COR-L47 (cell line): ENCODE measurements around the gene ZBTB7C.

Experiments
- DNase-seq: peaks from one replicate; lab custom pipeline; 2025; lab: John Stamatoyannopoulos, UW

ZBTB7C gene

GRCh38 chr18:48188609-48189008, 220.6 kb downstream of the ZBTB7C start:
- no peak for DNase-seq

- no peak for DNase-seq
Measured at GRCh38 chr18:48186861-48187260, 222.3 kb downstream of the ZBTB7C start.

DNA sequence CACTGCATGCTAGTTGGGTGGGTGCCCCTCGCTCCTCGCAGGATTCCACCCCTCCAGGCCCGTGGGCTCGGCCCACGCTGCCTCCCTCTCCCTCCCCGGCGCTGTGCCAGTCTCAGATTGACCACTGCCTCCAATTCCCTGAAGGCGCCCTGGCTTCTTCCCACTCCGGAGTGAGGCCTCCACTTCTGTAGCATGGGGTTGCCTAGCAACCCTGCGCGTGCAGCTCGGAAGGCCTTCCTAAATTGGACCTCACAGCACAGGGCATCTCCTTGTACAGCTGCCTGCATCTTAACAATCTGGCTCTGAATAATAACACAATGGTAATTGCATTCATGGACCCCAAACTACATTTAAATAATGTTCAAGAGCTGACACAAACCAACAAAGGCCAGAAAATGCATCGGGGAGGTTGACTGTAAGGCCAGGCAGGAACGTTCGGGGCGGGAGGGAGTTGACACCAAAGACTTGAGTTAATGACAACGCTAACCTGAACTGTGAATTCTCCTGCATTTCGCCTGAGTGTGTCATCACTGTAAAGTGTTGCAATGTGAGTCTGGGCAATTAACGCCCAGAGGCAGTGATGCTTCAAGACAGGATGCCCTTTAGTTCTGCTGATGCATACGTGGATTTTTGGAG, 222.9 kb downstream of the ZBTB7C start:
- DNase-seq: peak; percentile 36

GRCh38 chr18:48184118-48184517, 225.1 kb downstream of the ZBTB7C start:
- no peak for DNase-seq

DNA sequence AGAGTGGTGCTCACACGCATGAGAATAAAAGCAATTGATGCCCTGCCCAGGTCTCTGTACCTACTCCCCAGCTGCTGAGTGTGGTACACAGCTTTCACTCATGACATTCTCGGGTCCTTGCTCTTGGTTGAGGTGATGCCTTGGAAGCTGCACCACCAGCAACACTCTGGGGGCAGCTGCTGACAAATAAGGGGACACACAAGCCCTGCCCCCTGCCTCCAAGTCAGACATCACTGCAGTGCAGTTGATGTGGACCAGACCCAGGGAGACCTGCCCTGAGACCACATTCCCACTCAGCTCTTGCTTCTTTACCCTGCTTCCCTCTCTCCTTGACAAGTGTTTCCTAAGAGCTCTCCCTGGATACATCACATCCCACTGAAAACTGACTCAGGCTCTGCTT, 225.6 kb downstream of the ZBTB7C start:
- no peak for DNase-seq

- DNase-seq: no peak
Measured at GRCh38 chr18:48182779-48183178, 226.4 kb downstream of the ZBTB7C start.

GRCh38 chr18:48181857-48182256, 227.3 kb downstream of the ZBTB7C start:
- DNase-seq: no peak

DNA sequence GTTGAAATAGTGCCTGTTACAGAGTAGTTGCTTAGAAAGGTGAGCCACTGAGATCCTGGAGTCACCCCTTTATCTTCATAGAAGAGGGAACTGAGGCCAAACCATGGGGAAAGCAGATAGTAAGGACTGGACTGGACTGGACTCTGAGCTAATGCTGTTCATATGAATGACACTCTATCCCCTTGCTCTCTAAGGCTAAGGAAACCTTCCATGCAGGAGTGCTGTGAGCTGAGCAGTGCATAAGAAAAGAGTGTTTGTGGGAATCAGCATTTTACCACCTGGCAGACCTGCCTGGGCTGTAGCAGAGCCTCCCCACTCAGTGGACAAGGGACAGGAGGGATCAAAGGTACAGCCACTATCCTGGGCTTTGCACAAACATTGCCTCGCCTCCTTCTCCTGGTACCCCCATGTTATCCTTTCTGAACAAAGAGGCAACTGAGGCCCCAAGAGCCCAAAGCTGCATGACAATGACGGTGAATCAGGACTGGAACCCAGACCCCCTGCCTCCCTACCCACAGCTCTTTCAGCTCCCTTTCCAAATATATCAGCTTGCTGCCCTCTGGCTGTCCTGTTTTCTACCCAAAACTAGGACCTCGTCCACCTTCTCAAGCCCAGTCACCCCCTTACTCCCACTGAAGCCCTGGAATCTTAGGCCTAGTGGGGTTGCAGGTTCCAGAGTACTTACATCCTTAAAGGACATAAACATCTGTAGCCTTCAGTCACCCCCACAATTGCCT, 227.9 kb downstream of the ZBTB7C start:
- no peak for DNase-seq

GRCh38 chr18:48179666-48180065, 229.5 kb downstream of the ZBTB7C start:
- no peak for DNase-seq

DNA sequence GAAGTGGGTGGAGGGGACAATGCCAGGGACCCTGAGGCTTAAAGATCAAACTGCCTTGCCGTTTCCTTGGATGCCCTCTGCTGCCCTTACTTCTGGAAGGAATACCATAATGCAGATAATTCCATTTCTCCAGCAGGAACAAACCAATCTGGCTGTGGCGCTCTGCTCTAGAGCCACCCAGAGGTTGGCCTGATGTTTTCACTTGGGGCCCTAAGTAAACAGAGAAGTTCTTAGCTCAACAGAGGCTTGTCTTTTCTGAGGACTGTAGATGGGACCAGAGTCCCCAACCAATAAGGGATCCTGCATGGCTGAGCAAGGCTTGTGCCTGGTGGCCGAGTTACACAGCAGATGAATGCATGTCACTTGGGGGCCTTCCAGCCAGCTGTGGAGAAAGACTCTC, 230.2 kb downstream of the ZBTB7C start:
- DNase-seq: no peak

GRCh38 chr18:48176909-48177308, 232.3 kb downstream of the ZBTB7C start:
- DNase-seq: no peak

DNA sequence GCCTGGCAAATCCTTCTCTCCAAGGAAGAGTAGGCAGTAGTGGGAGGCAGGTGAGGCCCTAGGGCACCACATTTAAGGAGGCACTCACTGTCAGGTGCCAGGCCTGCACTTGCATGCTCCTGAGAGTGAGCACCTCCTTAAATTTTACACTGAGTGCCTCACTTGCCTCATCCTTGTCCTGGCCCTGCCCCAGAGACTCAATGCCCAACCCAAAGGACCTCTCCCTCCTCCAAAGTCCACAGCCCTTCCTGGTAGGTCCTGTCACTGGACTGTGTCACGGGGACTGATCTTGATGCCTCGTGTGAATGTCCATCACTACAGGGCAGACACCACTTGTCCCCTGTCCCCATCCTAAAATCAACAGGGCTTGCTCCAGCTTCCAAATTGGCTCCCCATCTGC, 235.6 kb downstream of the ZBTB7C start:
- DNase-seq: no peak

GRCh38 chr18:48172226-48173006, 236.8 kb downstream of the ZBTB7C start:
- no peak for DNase-seq

GRCh38 chr18:48171490-48172188, 237.5 kb downstream of the ZBTB7C start:
- no peak for DNase-seq

DNA sequence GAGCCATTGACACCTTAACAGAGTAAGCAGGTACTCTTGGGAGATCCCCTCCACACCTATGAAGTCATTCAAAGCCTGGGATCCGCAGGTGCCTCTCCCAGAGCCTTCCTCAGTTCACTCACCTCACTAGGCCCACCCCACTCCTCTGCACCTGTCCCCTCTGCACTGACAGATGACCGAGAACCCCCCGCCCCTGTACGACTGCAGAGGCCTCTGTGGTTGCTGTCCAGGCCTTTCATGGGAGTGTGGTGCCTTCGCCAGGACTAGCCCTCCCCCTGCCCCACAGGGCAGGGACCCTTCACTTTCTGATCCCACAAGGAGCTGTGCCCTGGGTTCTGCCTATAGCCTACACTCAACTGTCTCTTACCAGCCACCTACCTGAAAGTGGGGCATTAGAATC, 238.5 kb downstream of the ZBTB7C start:
- DNase-seq: no peak

DNA sequence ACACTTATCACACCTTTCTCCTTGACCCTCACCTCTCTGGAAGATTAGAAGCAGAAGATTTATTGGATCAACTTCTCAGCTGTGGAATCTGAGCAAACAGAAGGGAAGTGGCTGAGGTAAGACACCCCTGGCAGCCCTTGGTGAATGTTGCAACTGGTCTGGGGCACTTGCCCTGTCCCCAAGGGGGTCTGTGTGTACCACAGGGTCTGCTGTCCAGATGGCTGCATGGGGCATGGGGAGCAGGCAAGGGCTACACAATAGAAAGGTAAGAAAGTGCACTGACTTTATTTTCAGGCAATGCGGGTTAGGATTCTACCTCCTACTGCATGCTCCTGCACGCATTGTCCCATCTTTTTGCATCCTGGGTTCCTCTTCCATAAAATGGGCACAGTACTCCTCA, 240.3 kb downstream of the ZBTB7C start:
- DNase-seq: no peak

- DNase-seq: no peak
Measured at GRCh38 chr18:48167897-48168253, 241.3 kb downstream of the ZBTB7C start.

GRCh38 chr18:48166336-48166875, 242.8 kb downstream of the ZBTB7C start:
- DNase-seq: no peak

DNA sequence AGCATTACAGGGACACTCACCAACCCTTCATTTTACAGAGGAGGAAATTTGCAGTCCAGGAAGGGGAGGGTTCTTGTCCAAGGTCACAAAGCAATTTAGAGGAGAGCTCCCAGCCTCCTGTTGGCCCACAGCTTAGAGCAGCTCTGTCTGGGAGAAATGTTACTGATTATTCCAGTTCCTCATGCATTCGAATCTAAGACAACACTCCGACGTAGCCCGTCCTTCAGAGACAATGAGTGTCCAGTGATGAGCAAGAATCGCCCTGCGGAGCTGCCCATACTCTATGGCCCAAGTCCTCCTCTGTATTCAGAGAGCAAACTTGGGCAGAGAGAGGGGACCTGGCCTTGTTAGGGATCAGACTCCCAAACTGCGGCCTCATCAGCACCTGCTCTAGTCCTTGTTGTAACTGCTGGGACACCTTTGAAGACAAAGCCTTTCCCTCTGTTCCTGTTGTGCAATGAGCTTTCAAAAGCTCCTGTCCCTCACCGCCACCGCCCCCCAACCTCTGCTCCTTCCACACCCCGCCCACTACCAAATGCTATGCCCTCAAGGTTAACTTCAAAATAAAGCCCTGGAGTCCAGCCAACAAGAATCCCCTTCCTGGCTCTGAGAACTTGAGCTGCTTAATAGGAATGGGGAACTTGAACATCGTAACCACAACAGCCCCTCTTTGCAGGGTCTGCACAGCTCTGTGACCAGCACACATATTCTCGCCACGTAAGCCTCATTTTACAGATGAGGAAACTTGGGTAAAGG, 243.9 kb downstream of the ZBTB7C start:
- DNase-seq: no peak

DNA sequence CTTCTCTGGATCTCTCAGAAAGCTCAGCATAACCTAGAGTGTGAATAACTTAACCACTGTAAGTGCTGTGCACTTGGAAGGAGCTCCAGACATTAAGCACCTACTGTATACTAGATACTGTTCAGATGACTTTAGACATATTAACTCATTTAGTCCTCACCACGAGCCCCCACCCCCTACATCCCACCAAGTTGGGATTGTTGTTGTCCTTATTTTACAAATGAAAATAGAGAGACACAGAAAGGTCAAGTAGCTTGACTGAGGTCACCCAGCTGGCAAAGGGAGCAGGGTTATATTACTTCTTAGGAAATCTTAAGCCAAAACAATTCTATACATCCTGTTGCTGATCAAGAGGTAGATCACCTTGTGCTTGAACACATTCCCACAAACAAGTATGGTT, 244.5 kb downstream of the ZBTB7C start:
- no peak for DNase-seq

DNA sequence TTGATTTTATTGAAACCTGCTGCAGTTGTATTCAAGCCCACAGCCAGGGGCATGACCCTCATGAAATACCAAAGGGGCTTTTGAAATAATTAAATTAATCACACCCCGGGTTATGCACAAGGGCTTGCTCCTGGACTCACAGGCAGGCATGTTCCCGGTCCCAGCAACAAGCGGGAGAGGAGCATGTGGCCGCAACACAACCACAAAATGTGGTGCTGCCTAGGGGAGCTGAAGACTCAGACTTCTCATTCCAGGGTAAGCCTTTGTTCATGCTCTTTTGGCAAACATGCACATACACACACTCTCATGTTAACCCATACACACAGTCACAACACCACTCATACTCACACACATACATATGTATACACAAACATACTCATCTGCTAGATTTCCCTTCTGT, 245.1 kb downstream of the ZBTB7C start:
- no peak for DNase-seq

GRCh38 chr18:48163738-48164115, 245.5 kb downstream of the ZBTB7C start:
- DNase-seq: no peak
